H9 (cell line): ENCODE measurements around the gene FADS1. TPM values are rescaled to one million over a fixed set of nuclear protein-coding genes. Genes with fewer than 3 reads are reported as not detected.

Experiments
- DNase-seq: peaks from one replicate; pipeline ENCODE4 v3.0.0-alpha.2; 2017
- H2AFZ ChIP-seq: one replicate; pipeline ENCODE4 v1.6.1; 2013; ENCODE audit warnings: mild to moderate bottlenecking, low read length, control low read depth, moderate library complexity
- H2AK5ac ChIP-seq: 2 replicates; pipeline ENCODE4 v1.6.1; 2013; ENCODE audit warnings: low read length, control low read depth, mixed read lengths; ENCODE audit not compliant: insufficient read length
- H2BK120ac ChIP-seq: one replicate; pipeline ENCODE4 v1.6.1; 2013; ENCODE audit warnings: low read depth, mild to moderate bottlenecking, low read length, control low read depth, inconsistent platforms; ENCODE audit not compliant: poor library complexity, severe bottlenecking
- H2BK12ac ChIP-seq: 2 replicates; pipeline ENCODE4 v1.6.1; 2013; ENCODE audit warnings: low read length, control low read depth, mixed read lengths, low read depth; ENCODE audit not compliant: insufficient read length
- H2BK15ac ChIP-seq: 2 replicates; pipeline ENCODE4 v1.6.1; 2013; ENCODE audit warnings: low read depth, low read length, control low read depth
- H2BK20ac ChIP-seq: one replicate; pipeline ENCODE4 v1.6.1; 2013; ENCODE audit warnings: low read depth, mild to moderate bottlenecking, low read length, control low read depth, inconsistent platforms; ENCODE audit not compliant: poor library complexity, severe bottlenecking
- H2BK5ac ChIP-seq: 2 replicates; pipeline ENCODE4 v1.6.1; 2013; ENCODE audit warnings: low read length, control low read depth, mixed read lengths; ENCODE audit not compliant: insufficient read length
- H3K14ac ChIP-seq: 2 replicates; pipeline ENCODE4 v1.6.1; 2013; ENCODE audit warnings: low read length, control low read depth; ENCODE audit not compliant: insufficient read depth
- H3K18ac ChIP-seq: 2 replicates; pipeline ENCODE4 v1.6.1; 2013; ENCODE audit warnings: low read depth, mild to moderate bottlenecking, mixed read lengths, low read length, control low read depth; ENCODE audit not compliant: insufficient read length
- H3K23ac ChIP-seq: 2 replicates; pipeline ENCODE4 v1.6.1; 2013; ENCODE audit warnings: low read length, control low read depth, mixed read lengths, low read depth; ENCODE audit not compliant: insufficient read length
- H3K23me2 ChIP-seq: 2 replicates; pipeline ENCODE4 v1.6.1; 2013; ENCODE audit warnings: low read depth, mild to moderate bottlenecking, mixed read lengths, low read length, control low read depth; ENCODE audit not compliant: insufficient read length, poor library complexity, severe bottlenecking
- H3K27ac ChIP-seq: 2 replicates; pipeline ENCODE4 v1.5.1; 2013; ENCODE audit warnings: low read length, control low read depth, mixed read lengths, low read depth; ENCODE audit not compliant: insufficient read length
- H3K27me3 ChIP-seq: 2 replicates; pipeline ENCODE4 v1.6.1; 2013; ENCODE audit warnings: low read length, control low read depth, inconsistent platforms; ENCODE audit not compliant: insufficient read depth
- H3K4ac ChIP-seq: 2 replicates; pipeline ENCODE4 v1.6.1; 2013; ENCODE audit warnings: low read depth, mild to moderate bottlenecking, control low read depth, inconsistent platforms, low read length, moderate library complexity
- H3K4me1 ChIP-seq: 2 replicates; pipeline ENCODE4 v1.6.1; 2013; ENCODE audit warnings: low read length, control low read depth, inconsistent platforms; ENCODE audit not compliant: insufficient read depth
- H3K4me2 ChIP-seq: 2 replicates; pipeline ENCODE4 v1.6.1; 2013; ENCODE audit warnings: low read length, control low read depth, mixed read lengths; ENCODE audit not compliant: insufficient read length, insufficient read depth
- H3K56ac ChIP-seq: 2 replicates; pipeline ENCODE4 v1.6.1; 2013; ENCODE audit warnings: low read depth, mild to moderate bottlenecking, mixed read lengths, low read length, control low read depth; ENCODE audit not compliant: insufficient read length
- H3K79me1 ChIP-seq: 2 replicates; pipeline ENCODE4 v1.6.1; 2013; ENCODE audit warnings: low read depth, mild to moderate bottlenecking, moderate library complexity, low read length, control low read depth, inconsistent platforms; ENCODE audit not compliant: insufficient read depth, poor library complexity, severe bottlenecking
- H3K79me2 ChIP-seq: 2 replicates; pipeline ENCODE4 v1.6.1; 2013; ENCODE audit warnings: low read length, control low read depth, inconsistent platforms; ENCODE audit not compliant: insufficient read depth
- H3K9ac ChIP-seq: 2 replicates; pipeline ENCODE4 v1.6.1; 2013; ENCODE audit warnings: low read length, control low read depth, mixed read lengths; ENCODE audit not compliant: insufficient read length; ENCODE audit errors: extremely low read depth
- H3K9me3 ChIP-seq: one replicate; pipeline ENCODE4 v1.6.1; 2013; ENCODE audit warnings: low read depth, low read length, inconsistent platforms; ENCODE audit not compliant: control insufficient read depth
- H3T11ph ChIP-seq: one replicate; pipeline ENCODE4 v1.6.1; 2013; ENCODE audit warnings: mild to moderate bottlenecking, low read length, control low read depth, inconsistent platforms
- H4K20me1 ChIP-seq: one replicate; pipeline ENCODE4 v1.6.1; 2013; ENCODE audit not compliant: control insufficient read depth, insufficient read length, insufficient read depth
- H4K5ac ChIP-seq: 2 replicates; pipeline ENCODE4 v1.6.1; 2013; ENCODE audit warnings: low read depth, mild to moderate bottlenecking, mixed read lengths, low read length, control low read depth; ENCODE audit not compliant: insufficient read length
- H4K8ac ChIP-seq: replicated peaks from 2 replicates; pipeline ENCODE4 v1.6.1; 2013; ENCODE audit warnings: low read length, control low read depth, mixed read lengths, low read depth; ENCODE audit not compliant: insufficient read length
- H4K91ac ChIP-seq: 2 replicates; pipeline ENCODE4 v1.6.1; 2013; ENCODE audit warnings: low read depth, mild to moderate bottlenecking, moderate library complexity, mixed read lengths, low read length, control low read depth; ENCODE audit not compliant: insufficient read length
- H3K27ac Mint-ChIP-seq, 3 experiments: 2 replicates in 2 of 3; 3 replicates in 1 of 3; pipeline ENCODE4 v1.8.0; 2020 to 2021; ENCODE audit warnings: mixed read lengths in 3 of 3, mild to moderate bottlenecking in 1 of 3, moderate library complexity in 1 of 3
- H3K27me3 Mint-ChIP-seq: 2 replicates; pipeline ENCODE4 v1.8.0; 2021; ENCODE audit warnings: low read depth, mild to moderate bottlenecking, moderate library complexity, mixed read lengths
- H3K36me3 Mint-ChIP-seq, 3 experiments: 2 replicates in 2 of 3; 3 replicates in 1 of 3; pipeline ENCODE4 v1.8.0; 2020 to 2021; ENCODE audit warnings: low read depth in 3 of 3, mixed read lengths in 3 of 3; ENCODE audit not compliant: insufficient read depth in 1 of 3
- H3K4me1 Mint-ChIP-seq, 2 experiments: 2 replicates each; pipeline ENCODE4 v1.8.0; 2020; ENCODE audit warnings: mixed read lengths in 2 of 2
- H3K4me3 Mint-ChIP-seq, 2 experiments: 2 replicates in 1 of 2; 3 replicates in 1 of 2; pipeline ENCODE4 v1.8.0; 2020 to 2021; ENCODE audit warnings: mild to moderate bottlenecking in 2 of 2, mixed read lengths in 2 of 2, moderate library complexity in 1 of 2
- H3K9me3 Mint-ChIP-seq, 2 experiments: 2 replicates in 1 of 2; 3 replicates in 1 of 2; pipeline ENCODE4 v1.8.0; 2020; ENCODE audit warnings: mild to moderate bottlenecking in 2 of 2, mixed read lengths in 2 of 2, moderate library complexity in 1 of 2
- CTCF ChIP-seq: fragments of 200-600 bp; sonication (generic); conservative IDR thresholded peaks from 3 replicates; pipeline ENCODE4 v1.8.0; 2021; ENCODE audit warnings: antibody characterized with exemption, mild to moderate bottlenecking
- WGBS: extraction: QIAGEN DNeasy Blood & Tissue Kit; methylation state at CpG from one replicate; pipeline ENCODE4 v1.1.7; 2013; ENCODE audit warnings: missing lambda C conversion rate, low lambda C conversion rate, mixed read lengths; ENCODE audit not compliant: insufficient read length; ENCODE audit errors: extremely low coverage; 5-methylcytosine and 5-hydroxymethylcytosine counted together
- total RNA-seq: library from RNA; stranded (reverse); gene quantifications from 2 replicates; pipeline ENCODE4 v1.2.1, GENCODE V29; 2021

Gene FADS1
- total RNA-seq, 1 experiment from 2014 or later, result 125 TPM

GRCh38 chr11:61773809-61774208 is 43.0 kb downstream of the FADS1 start:
- Histone ChIP-seq H3K56ac (no peak overlapping the region), H3K23ac (no peak overlapping the region), H3K14ac (no peak overlapping the region), H4K5ac (no peak overlapping the region), H3K18ac (no peak overlapping the region), H4K20me1 (no peaks in the 10 kb centered on the region), H2BK15ac (no peak overlapping the region), H2BK5ac (no peak overlapping the region), H3T11ph (no peak overlapping the region), H4K91ac (no peak overlapping the region), H3K27ac (no peak overlapping the region), H3K27me3 (no peaks in the 10 kb centered on the region), H3K4me1 (no peaks in the 10 kb centered on the region), H2BK20ac (no peak overlapping the region), H2BK12ac (no peak overlapping the region), H3K23me2 (no peaks in the 10 kb centered on the region), H2AK5ac (no peak overlapping the region), H3K9ac (no peak overlapping the region), H3K79me1 (no peaks in the 10 kb centered on the region), H3K4me2 (no peak overlapping the region), H4K8ac (no peak overlapping the region), H3K9me3 (no peaks in the 10 kb centered on the region), H2BK120ac (no peak overlapping the region), H3K79me2 (no peaks in the 10 kb centered on the region), H2AFZ (no peak overlapping the region), H3K4ac (no peak overlapping the region)
- H3K9me3 Mint-ChIP-seq, result peaks cover 0 to 5% of the 10 kb centered on the region in 2 experiments; a peak in 2 of 5 replicates
- WGBS, result no CpG with 5 or more reads among the region's 18 CpGs
- DNase-seq, result no peak
- no peak overlapping the region for H3K4me3 Mint-ChIP-seq
- no peak for TF ChIP-seq CTCF
- peaks cover 2% of the 10 kb centered on the region; the same call in 1 of the 2 replicates for H3K27me3 Mint-ChIP-seq
- peaks cover 3 to 9% (median 7%) of the 10 kb centered on the region in 3 experiments for H3K36me3 Mint-ChIP-seq
- H3K27ac Mint-ChIP-seq, result no peak overlapping the region
- peaks cover 23 to 33% of the 10 kb centered on the region in 2 experiments for H3K4me1 Mint-ChIP-seq
